GM18861 (cell line): ENCODE data around the gene BRME1.
"Not testable (repeated sequence)": the region's sequence is repeated elsewhere in the genome, so short reads cannot be mapped to it uniquely, and the experiment has no call there.

Source experiments
- ATAC-seq: cut with Tn5 transposase; IDR thresholded peaks from one replicate; pipeline ENCODE4 v1.9.1; 2021; ENCODE audit not compliant: unreplicated experiment

BRME1 gene

DNA sequence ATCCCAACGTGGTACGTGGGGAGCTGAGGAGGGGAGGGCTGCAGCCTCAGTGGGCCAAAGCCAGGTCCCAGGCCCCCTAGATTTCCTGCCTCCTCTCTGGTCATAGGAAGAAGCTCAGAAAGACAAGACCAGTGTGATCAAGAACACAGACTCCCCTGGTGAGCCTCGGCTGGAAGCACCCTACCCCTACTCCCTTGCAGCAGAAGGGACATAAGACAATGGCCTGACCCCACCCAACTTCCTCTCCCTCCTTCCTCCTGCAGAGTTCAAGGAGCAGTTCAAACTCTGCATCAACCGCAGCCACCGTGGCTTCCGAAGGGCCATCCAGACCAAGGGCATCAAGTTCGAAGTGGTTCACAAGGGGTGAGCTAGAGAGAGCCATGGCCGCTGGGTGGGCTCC lies 20.8 kb upstream of the BRME1 start:
- no peak for ATAC-seq

- no peak for ATAC-seq
Measured at GRCh38 chr19:13926010-13926409, 20.1 kb upstream of the BRME1 start.

DNA sequence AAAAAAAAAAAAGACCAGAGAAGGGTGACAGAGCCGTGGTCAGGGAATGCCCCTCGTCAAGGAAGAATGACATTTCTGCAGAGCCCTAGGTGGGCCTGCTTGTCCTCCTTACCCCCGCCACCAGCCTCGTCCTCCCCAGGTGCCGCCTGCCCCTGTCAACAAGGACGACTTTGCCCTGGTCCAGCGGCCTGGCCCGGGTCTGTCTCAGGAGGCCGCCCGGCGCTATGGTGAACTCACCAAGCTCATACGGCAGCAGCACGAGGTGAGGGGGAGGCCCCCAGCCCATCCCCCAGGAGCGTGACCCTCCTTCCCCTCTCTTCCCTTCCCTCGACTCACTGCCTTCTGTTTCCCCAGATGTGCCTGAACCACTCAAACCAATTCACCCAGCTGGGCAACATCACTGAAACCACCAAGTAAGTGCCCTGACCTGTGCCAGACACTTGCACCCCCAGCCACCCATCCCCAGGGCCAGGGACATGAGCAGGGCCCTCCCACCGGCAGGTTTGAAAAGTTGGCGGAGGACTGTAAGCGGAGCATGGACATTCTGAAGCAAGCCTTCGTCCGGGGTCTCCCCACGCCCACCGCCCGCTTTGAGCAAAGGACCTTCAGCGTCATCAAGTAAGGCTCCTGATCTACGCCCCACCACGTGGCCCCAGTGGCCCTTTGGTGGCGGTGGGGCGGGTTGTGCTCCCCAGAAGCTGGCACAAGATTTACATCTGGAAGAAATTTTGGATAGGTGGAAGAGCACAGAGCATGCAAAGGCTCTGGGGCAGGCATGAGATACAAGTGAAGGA lies 17.5 kb upstream of the BRME1 start:
- no peak for ATAC-seq

- ATAC-seq, result not testable (repeated sequence)
Measured at GRCh38 chr19:13922118-13922517, 16.2 kb upstream of the BRME1 start.

DNA sequence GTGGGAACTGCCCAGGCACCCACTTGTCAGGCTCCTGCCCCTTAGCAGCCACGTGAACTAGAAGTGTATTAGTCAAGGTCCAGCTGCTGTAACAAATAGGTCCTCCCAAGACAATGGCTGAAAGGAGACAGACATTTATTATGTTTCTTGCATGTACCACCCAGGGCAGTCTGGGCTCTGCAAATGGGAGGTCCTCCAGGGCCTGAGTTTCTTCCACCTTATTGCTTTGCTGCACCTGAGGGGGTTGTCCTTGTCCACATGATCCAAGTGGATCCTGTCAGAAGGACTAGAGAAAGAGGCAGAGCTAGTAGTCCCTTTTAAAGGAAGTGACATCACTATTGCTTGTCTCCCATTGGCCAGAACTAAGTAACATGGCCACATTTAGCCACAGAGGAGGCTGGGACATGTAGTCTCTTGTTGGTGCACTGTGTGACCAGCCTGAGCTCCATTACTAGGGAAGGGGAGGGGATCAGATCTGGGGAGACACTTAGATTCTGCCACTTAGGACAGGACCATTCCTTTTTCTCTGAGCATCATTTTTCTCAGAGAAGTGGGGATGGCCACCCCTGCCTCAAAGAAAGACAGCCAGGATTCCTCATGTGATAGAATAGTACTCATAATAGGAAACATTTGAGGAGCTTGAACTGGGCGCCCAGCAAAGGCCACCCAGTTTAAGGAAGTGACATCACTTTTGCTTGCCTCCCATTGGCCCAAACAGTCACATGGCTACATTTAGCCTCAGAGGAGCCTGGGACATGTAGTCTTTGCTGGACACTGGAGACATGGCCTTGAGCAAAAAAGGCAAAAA lies 15.2 kb upstream of the BRME1 start:
- no peak for ATAC-seq

- no peak for ATAC-seq
Measured at GRCh38 chr19:13920524-13920923, 14.6 kb upstream of the BRME1 start.

- no peak for ATAC-seq
Measured at GRCh38 chr19:13918726-13919411, 13.0 kb upstream of the BRME1 start.

- no peak for ATAC-seq
Measured at GRCh38 chr19:13917888-13918406, 12.0 kb upstream of the BRME1 start.

DNA sequence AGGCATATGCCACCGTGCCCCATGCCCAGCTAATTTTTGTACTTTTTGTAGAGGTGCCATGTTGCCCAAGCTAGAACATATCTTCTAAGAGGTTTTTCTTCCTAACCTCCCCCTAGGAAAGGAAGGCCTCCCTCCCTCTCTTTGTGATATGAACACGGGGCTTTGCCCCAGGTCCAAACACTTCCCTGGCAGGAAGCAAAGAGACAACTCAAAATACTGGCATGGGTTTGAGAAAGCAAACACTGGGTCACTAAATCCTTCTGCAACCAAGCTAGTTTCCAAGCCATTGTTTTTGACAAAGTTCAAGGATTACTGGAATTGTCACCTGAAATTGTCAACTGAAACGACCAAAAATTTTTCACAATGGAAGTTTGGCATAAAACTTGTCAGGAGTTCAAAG lies 8.9 kb upstream of the BRME1 start:
- ATAC-seq, result no peak

DNA sequence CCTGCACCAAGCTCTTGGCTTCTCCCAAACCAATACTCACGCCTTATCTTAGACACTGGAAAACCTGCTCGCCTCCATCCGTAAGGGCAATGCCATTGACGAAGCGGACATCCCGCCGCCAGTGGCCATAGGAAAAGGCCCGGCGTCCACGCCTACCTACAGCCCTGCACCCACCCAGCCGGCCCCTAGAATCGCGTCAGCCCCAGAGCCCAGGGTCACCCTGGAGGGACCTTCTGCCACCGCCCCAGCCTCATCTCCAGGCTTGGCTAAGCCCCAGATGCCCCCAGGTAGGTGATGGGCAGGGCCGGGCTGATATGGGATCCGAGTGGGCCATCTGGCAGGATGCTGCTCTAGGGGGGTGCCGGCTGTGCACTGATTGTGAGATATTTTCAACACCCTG lies 7.4 kb upstream of the BRME1 start:
- ATAC-seq, result no peak

DNA sequence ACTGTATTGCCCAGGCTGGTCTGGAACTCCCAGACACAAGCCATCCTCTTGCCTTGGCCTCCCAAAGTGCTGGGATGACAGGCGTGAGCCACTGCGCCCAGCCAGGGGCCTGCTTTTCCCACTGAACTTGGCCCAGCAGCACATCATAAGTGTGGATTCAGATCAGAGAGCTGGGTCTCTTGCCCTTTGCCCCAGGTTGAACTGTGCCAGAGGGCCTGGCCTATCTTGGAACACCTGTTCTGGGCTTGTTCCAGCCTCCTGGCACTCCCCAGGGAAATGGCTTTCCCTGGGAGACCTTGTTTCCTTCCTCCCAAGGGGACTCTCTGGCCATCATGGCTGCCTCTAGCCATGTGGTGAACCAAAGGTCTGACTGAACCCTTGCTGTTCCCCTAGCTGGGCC lies 3.5 kb upstream of the BRME1 start:
- ATAC-seq, result no peak

DNA sequence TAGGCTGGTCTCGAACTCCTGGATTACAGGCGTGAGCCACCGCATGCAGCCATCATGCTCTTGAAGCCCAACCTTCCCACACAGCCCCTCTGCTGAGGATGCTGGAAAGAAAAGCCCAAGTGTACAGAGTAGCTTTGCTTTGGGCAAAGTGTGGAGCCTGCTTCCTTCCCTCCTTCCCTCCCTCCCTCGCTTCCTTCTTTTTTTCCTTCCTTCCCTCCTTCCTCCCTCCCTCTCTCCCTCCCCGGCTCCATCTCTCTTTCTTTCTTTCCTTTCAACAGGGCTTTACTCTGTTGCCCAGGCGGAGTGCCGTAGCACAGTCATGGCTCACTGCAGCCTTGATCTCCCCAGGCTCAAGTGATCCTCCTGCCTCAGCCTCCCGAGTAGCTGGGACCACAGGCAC lies 2.8 kb upstream of the BRME1 start:
- no peak for ATAC-seq

DNA sequence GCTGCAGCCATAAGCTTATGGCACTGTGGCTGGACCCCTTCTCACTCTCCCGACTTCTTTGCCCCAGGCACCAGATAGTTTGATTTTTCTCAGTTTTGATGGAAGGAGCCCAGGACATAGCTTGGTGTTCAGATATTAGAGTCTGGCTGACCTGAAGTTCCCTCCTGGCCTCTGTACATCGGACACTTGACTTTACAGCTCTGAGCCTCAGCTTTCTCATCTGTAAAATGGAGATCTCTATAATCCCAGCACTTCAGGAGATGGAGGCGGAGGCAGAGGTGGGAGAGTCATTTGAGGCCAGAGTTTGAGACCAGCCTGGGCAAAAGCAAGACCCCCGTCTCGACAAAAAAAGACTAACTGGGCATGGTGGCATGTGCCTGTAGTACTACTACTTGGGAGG lies 993 bp upstream of the BRME1 start:
- ATAC-seq, result no peak

DNA sequence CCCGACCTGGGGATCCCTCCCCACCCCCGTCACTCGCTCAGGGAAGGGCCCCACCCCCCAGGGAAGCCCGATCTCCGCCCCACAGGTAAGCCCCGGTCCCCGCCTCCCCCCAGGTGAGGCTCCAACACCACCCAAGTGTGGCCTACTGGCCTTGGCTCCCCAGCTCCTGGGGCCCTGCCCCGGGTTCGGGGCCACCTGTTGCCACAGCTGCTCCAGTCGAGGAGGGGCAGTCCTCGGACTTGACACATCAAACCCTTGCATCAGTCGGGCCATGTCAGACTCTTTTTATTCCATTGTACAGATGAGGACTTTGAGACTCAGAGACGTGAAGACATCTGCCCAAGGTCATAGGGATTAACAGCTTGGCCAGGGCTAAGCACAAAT lies 596 bp upstream of the BRME1 start:
- no peak for ATAC-seq

DNA sequence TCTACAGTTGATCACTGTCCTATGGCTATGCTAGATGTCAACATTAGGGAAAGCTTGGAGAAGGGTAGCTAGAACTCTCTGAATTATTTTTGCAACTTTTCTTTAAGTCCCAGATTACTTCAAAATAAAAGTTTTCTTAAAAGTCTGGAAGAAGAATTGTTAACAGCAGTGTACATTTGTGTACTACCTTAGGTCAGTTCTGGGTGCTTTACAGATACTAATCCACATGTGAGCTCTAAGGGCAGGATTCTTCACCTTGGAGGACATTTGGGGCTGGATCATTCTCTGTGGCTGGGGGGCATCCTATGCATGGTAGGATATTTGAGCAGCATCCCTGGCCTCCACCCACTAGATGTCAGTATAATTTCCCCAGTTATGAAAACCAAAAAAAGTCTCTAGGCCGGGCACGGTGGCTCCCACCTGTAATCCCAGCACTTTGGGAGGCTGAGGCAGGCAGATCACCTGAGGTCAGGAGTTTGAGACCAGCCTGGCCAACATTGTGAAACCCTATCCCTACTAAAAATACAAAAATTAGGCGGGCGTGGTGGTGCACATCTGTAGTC lies 2.8 kb downstream of the BRME1 start:
- ATAC-seq, result no peak

DNA sequence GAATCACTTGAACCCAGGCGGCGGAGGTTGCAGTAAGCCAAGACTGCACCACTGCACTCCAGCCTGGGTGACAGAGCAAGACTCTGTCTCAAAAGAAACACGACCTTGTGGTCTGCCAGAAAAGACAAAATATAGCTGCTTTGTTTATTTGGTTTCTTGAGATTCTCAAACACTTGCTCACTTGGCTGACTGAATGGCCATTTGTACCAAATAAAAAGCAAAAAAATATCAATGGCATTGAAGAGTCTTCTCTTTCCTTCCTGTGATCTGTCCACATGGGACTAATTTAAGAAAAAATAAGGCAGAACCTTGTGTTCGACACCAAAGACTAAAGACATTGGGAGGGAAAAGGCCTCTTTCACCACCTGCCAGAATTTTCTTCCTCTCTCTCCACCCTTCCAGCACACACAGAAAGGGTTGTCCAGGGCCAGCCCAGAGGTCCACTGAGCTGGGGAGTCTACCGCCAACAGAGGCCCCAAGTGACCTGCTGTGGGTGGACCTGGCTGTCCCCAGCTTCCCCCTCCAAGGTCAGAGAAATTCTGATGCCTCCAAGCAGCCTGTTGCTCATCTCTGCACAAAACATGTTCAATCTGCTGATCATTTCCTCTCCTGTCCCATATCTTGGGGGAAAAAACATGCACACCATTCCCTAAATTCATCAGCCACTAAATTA lies 5.9 kb downstream of the BRME1 start:
- no peak for ATAC-seq

- no peak for ATAC-seq
Measured at GRCh38 chr19:13899393-13899792, 6.5 kb downstream of the BRME1 start.

GRCh38 chr19:13896227-13896626 lies 9.7 kb downstream of the BRME1 start:
- no peak for ATAC-seq

GRCh38 chr19:13894552-13894951 lies 11.4 kb downstream of the BRME1 start:
- ATAC-seq, result no peak

- no peak for ATAC-seq
Measured at GRCh38 chr19:13892870-13893269, 13.0 kb downstream of the BRME1 start.

DNA sequence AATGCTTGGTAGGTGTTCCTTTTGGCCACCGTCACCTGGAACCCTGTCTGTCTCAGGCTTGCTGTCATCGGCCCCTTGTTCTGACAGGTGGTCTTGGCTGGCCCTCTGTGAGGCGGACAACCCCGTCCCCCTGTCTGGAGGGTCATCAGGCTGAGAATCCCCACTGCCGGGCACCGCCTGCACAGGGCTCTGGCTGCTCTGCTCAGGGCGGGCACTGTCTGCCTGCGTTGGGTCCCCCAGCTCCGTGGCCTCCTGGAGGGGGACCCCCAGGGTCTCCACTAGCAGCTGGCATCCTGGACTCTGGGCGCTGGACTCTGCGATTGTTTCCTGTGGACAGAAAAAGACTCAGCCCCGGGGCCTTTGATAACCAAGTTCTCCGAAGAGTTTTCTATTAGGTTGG lies 15.8 kb downstream of the BRME1 start:
- no peak for ATAC-seq
